DMS79 treated with DMSO at 0.1 percent for 48 hours (cell line): Measurements from ENCODE around the gene LIPC.

Experiments used
- DNase-seq: peaks from one replicate; lab custom pipeline; 2025; lab: John Stamatoyannopoulos, UW

Gene LIPC

DNA sequence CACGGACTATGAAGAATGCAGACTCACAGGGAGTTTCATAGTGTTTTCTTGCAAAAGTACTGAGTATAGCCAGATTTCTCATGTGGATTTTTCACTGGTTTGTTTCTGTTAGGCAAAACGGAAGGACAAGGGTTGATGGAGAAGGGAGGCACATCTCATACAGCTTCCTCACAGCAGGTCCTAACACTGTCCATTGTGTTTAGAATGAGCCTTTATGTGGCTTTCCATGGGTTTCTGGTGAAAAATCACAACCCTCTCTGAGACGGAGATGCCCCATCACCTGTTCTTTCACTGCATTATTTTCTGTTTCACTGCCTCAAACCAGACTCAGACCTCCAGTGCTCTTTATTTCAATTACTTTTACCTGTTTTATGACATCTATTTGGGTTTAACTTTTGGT, 25.0 kb upstream of the LIPC start:
- no peak for DNase-seq

DNA sequence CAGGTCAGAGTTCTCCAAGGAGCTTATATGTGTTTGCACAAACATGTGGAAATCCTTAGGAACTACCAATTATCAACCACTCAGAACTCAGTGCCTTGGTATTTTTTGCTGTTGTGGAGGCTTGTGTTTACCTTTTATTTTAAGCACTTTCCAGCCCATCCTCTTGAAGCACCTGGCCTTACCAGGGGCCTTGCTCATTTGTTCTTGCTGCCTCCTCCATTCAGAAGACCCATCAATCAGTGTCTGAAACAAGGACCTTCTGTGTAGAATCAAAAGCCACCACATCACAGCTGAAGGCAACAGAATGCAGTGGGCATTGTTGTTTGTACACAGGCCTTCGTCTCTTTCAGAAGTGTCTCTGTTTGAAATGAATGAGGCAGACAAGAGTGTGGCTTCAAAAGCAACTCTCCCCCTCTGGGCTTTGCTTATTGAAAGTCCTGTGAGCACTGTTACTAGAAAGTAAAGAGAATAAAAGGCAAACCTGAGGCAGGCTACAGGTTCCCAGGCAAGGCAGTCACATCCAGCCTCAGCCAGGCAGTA, 24.5 kb upstream of the LIPC start:
- peak; percentile 47 for DNase-seq

DNA sequence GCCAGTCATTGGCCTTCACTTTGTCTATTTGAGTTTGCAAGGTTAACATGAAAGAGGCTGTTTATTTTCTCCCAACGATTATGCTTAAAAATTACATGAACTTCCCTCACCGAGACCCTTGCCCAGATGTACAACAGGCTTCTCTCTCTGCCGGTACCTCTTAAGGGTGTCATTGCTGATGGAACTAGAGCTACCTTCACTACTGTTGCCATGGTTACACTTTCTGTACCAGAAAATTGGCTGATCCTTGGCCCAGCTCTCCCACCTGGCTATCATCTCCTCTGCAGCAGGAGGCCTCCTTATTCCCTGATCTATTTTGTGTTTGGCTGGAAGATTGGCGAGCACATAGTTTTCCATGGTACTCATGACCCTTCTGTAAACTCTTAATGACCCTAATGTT, 24.0 kb upstream of the LIPC start:
- peak; percentile 12 for DNase-seq

DNA sequence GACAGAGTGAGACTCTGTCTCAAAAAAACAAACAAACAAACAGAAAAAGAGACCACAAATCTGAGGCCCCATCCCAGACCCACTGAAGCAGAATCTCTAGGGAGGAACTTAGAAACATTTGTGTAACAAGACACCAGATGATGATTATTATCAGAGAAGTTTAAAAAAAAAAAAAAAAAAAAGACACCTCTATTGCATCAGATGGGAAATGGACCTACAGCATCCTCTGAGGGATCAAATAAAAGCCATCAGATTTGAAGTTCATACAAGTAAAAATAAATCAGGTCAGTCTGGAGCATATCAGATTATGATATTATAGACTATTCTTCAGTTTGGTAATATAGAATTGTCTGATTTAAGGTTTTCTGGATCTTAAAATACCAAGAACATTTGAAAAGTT, 21.9 kb upstream of the LIPC start:
- DNase-seq: no peak

DNA sequence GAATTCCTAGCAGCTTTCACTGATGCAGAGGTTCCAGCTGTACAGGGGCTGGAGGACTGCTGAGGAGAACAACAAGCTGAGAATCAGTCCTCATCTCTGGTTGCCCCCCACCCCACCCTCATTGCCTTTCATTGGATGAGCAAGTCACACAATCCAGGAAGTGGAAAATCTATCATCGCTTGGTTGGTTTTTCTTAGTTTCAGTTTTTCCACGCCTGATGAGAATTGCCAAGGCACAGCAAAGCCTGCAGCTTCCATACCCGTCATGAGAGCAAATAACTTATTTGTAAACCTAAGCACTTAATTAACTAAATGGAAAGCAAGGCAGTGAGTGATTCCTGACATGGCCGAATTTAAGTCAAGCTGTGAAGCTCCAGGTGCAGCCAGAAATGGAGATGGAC, 21.4 kb upstream of the LIPC start:
- DNase-seq: peak; percentile 66

DNA sequence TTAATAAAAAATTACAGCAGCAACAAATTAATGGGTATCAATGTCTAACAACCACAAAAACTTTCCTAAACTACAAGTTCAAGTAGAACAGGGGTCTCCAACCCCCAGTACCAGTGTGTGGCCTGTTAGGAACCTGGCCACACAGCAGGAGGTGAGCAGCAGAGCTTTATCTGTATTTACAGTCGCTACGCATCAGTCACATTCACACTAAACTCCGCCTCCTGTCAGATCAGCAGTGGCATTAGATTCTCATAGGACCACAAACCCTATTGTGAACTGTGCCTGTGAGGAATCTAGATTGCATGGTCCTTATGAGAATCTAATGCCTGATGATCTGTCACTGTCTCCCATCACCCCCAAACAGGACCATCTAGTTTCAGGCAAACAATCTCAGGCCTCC, 18.5 kb upstream of the LIPC start:
- DNase-seq: no peak

DNA sequence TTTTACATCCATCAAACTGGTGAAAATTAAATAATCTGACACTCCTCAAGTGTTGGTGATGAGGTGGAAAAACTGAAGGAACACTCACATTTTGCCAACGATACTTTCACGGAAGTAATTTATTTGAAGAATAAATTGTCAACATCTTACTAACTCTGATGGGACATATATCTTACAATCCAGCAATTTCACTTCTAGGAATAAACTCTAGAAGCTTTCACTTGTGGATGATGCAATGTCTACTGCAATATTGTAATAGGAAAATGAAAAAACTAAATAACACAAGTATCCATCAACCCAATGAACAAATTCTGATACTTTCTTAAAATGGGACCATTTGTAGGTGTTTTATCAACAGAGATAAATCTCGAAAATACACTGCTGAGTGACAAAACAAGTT, 16.2 kb upstream of the LIPC start:
- DNase-seq: no peak

DNA sequence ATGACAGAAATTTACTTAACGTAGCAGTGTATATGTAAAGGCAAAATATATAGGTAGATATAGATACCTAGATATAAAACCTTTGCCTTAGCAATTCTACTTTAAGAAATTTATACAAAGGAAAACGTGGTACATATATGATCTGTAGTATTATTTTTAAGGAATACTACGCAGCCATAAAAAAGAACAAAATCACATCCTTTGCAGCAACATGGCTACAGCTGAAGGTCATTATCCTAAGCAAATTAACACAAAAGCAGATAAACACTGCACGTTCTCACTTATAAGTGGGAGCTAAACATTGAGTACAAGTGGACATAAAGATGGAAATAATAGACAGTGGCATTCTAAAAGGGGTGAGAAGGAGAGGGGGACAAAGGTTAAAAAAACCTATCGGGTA, 14.8 kb upstream of the LIPC start:
- no peak for DNase-seq

DNA sequence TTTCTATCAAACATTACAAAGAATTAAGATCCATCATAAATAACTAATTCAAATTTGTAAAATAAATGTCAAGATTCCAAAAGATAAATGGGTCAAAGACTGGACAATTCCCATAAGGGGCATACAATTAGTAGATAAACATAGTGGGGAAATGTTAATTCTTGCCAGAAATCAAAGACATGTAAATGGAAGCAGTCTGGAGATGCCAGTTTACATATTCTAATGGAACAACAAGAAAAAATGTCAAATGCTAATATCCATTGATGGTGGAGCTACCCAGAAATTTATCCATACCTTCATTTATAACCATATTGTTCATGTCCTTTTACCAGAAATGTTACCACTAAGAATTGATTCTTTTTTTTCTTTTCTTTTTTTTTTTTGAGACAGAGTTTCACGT, 13.7 kb upstream of the LIPC start:
- DNase-seq: no peak

DNA sequence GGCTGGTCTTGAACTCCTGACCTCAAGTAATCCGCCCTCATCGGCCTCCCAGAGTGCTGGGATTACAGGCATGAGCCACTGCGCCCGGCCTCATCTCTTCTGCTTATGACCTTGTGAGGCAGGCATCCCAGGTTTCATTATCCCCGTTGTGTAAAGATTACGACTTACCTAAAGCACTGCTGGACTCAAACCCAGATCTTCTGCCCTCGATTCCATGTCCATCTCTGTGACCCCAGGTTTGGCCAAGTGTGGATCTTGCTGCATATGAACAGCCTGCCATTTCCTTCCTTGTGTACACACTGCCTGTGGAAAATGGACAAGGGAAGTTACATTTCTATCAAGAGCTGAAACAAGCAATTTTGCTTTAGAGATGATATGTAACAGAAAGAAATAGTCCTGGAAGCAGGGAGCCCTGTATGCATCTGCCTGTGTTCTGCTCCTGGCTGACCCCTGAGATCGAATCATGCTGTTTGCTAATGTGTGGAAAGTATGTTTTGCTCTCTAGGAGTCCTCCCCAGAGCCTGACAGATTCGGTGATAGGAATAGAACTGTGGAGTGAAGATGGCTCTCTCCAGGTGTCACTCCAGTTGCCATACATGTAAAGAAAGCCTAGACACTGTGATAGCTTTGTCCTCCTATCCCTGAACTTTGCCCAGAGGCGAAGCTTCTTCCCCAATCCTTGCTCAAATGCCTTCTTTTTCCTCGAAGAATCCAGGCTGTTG, 11.8 kb upstream of the LIPC start:
- no peak for DNase-seq

DNA sequence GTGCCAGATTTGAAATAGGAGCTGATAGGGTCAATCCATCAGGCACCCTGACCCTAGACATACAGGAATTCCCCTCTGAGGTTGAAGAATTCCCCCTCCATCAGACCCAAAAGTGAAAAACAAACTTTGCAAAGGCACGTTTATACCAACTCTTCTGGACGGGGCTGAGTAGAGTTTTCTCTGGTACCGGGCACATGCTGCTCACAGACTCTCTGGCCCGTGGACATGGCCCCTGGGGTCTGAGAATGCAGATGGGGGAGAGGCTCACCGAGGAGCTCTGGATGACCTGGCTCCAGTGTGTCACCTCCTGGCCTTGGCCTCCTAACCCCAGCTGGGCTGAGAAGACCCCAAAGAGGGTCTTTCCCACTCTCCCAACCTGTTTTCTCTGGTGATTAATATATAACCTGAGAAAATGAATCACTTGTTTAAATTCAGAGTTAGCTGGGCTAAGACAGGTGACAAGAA, 11.2 kb upstream of the LIPC start:
- no peak for DNase-seq

DNA sequence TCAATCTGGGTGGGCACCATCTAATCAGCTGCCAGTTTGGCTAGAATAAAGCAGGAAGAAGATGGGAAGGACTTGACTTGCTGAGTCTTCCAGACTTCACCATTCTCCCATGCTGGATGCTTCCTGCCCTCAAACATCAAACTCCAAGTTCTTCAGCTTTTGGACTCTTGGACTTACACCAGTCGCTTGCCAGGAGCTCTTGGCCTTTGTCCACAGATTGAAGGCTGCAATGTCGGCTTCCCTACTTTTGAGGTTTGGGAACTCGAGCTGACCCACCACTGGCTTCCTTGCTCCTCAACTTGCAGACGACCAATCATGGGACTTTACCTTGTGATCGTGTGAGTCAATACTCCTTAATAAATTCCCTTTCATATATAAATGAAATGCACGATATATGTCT, 8.6 kb upstream of the LIPC start:
- no peak for DNase-seq

DNA sequence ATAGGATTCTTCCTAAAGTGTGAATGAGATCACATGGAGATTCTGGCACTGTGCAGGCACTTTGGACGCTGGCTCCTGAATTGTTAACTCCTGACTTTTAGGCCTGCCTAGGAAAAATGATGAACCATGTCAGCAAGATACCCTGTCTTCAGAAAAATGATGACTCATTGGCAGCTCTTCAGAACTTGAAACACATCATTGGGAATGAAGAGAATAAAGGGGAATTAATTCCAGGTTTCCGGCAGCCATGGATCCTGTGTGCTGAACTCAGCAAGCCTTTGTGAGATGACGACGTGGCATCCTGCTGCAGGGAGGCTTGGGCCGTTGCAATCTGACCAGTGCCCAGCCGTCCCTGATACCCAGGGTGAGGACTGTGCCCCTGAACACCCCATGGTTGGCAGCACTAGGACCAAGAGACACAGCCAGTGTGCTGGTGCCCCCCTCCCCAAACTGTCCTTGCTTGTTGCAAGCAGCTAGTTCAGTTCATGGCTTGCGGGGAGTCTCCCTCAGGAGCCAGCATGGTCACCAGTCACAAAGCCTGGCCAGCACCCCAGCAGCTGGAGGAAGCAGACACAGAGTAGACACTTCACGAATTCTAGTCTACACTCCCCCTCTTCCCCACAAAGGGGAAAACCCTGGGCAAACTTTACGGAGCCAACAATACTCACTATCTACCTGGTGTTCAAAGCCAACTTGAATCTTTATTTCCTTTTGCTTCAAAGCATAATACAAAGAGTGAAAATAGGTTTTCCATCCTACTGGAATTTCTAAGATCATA, 7.8 kb upstream of the LIPC start:
- DNase-seq: no peak

DNA sequence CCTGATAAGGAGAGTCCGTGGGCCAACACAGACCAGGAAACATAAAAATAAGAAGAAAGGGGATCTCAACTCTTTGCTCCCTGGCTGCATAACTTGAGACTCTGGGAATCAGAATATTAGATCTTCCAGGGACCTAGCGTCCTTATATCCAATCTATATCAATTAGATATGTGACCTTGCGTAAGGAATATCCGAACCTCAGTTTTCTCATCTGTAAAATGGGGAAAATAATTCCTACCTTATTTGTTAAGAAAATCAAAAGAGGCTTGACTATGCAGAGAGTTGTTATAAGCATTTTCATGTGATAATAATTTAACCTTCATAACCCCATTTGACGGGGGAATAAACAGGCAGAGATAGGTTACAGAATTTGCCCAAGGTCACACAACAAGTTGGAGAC, 7.1 kb upstream of the LIPC start:
- DNase-seq: no peak

DNA sequence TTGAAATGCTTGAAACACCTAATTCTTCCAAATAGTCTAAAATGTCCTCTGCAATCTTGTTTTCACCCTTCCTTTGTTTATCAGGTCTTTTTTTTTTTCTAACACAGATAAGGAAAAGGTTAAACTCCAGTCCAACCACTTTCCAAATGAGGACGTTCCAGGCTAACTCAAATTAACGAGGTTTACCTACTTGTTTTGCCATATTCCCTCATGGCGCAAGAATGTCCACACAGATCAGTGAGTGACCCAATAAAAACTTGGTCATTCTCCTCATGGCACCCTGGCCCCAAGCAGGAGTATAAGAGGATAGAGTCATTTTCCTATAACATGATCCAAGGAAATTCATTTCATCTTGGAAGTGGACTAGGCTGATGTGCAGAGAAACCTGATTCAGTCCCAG, 6.6 kb upstream of the LIPC start:
- DNase-seq: no peak

DNA sequence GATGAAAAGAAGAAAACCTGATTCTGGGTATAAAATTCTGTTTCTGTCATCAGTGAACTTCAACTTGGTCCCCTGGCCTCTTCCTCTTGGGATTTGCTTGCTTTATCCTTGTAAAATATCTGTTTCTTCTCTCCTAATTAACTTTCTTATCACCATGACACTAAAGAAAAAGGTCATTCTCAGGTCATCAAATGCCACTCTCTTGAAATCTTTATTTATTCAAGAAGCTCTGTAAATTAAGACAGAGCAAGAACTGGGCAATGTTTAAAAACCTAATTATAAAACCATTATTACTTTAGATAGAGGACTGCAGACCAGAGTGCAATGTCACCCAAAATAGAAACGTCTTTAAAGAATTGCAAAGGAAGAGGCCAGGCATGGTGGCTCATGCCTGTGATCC, 6.0 kb upstream of the LIPC start:
- no peak for DNase-seq

DNA sequence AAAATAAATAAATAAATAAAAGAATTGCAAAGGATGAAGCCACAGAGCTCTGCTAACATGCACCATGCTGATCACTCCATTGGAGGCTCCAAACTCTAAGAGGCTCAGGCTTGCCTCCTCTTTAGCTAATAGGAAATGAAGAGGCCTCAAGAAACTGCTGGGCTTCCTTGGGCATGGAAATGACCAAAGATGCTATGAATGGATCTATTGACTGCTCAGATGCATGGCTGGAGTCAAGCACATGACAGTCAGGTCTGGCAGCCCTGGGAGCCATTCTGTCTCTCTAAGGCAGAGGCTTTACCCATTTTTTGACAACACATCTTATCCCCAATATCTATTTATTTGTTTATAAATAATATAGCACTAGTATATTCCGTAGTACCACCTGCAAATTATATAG, 5.3 kb upstream of the LIPC start:
- DNase-seq: no peak

DNA sequence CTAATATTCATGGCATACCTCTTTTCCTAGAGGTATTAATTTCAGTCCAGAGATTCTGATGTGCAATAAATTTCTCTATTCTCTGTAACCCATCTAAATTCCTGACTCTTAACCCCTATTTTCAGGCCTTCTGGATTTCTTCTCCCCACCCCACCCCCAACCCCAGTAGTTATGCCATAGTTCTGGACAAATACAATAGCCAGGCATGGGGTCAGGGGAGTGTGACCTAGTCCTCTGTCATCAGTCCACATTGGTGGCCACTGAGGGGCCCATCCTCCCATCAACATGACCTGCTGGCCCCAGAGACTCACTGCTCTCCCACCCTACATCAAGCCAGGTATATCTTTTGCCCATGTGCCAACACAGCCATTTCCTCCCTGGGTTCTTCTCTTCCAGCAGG, 3.8 kb upstream of the LIPC start:
- DNase-seq: no peak

DNA sequence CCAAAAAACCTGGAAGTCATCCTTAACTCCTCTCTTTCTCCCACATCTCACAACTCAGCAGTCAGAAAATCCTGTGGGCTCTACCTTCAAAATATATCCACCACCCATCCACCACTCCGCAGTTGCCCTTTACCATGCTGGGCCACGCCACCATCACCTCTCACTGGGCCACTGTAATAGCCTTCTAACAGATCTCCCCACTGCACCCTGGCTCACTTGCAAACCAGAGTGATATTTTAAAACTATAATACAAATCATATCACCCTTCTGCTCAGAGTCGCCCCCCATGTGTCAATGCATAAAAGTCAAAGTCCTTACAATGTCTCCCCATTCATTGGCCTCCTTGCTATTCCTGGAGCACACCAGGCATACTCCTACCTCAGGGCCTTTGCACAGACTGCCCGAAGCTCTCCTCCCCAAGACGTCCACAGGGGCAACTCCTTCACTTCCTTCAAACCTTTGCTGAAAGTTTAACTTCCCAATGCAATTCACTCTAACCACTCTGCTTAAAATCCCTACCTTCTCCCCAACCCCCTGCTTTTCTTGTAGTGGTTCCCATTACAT, 1.5 kb upstream of the LIPC start:
- DNase-seq: no peak

DNA sequence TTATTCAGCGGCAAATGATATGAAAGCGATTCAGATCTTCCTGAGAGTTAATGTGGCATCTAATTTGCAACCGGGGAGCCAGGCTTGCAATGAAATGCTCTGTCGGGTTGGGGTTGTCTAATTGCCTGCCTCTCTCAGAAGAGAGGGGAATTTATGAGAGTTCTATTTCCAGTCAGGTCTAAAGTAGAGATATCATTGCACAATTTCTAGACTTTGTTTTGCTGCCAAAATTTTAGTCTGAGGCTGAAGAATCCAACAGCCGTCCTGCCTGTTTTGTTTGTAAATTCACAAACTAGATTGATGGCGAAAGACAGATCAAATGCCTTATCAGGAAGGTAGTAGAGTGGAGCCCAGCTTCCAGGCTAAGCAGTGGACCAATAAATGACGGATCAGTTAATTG, 610 bp downstream of the LIPC start:
- DNase-seq: peak; percentile 52

DNA sequence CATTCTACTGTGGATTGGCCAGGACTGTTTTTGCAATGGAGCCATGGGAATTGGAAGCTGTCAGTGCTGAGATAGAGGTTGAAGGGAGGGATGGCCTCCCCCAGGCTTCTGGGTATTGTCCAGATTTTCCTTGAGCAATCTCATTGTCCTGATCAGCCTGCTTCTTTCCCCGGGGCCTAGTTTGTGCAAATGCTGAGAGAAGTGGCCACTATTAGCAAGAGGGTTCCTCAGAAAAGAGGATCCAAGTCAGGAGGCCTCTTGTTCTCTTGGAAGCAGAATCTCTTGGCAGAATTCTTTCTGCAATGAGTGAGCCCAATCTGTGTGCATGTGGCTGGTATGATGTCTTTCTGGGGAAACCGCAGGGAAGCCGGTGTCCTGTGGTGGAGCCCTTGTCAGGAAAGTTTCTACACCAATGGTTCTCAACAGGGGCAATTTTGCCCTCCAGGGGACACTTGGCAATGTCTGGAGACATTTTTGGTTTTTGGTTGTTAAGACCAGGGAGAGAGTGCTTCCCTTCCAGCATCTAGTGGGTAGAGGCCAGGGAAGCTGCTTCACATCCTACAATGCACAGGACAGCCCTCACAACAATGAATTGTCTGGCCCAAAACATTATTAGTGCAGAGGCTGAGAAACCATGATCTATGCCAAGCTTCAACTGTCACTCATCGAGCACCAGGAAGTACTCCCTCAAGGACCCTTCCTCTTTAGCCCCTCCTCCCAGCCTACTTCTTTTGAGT, 2.0 kb downstream of the LIPC start:
- DNase-seq: peak; percentile 86

DNA sequence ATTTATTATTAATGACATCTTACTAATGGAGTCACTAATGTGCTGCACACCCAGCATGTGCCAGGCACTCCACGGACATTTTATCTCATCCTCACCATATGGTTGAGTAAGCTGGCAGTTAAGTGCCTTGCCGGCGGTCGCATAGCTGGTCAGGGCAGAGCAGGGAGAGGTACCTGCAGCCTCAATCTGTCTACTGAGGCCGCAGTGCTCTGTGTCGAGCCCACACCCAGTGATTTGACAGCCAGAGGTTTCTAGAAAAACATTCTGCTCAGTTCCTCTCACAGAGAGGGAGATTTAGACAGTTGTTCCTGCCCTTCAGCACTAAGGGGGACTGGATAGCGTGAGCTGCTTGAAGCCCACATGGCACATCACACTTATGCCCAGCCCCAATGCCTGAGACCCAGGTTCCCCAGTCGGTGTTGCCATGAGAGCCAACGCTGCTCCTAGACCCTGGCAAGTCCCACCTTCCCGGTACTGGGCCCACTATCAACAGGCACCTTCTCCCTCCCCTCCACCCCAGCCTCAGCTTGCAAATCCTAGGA, 2.6 kb downstream of the LIPC start:
- peak; percentile 56 for DNase-seq
